Stimulated activated naive CD4-positive, alpha-beta T cell treated with Interleukin-2 at 50 U/mL for 16 hours (primary cell): ENCODE data around the gene ZMYND19.
"Not testable (repeated sequence)": the region's sequence is repeated elsewhere in the genome, so short reads cannot be mapped to it uniquely, and the experiment has no call there.

ENCODE experiments used
- DNase-seq: peaks from one replicate; lab custom pipeline; 2025; lab: John Stamatoyannopoulos, UW

The ZMYND19 gene

DNA sequence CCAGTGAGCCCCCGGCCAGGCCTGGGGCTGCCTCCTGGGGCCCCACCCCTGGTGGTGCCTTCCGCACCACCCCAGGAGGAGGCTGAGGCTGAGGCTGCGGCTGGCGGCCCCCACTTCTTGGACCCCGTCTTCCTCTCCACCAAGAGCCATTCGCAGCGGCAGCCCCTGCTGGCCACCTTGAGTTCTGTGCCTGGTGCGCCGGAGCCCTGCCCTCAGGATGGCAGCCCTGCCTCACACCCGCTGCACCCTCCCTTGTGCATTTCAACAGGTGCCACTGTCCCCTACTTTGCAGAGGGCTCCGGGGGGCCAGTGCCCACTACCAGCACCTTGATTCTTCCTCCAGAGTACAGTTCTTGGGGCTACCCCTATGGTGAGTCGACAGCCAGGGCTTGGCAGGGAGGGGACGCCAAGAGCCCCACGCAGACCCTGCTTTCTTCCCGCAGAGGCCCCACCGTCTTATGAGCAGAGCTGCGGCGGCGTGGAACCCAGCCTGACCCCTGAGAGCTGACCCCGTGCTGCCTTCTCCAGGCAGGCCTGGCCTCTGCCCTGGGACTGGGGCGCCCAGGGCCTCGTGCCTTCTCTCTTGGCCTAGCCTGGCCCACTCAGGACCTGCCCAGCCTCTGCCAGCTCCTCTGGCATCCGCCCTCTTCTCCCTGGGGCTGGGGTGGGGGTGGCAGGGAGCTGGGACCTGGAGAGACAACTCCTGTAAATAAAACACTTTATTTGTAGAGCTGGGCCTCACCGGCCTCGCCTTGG, 24.5 kb upstream of the ZMYND19 start:
- DNase-seq = no peak

DNA sequence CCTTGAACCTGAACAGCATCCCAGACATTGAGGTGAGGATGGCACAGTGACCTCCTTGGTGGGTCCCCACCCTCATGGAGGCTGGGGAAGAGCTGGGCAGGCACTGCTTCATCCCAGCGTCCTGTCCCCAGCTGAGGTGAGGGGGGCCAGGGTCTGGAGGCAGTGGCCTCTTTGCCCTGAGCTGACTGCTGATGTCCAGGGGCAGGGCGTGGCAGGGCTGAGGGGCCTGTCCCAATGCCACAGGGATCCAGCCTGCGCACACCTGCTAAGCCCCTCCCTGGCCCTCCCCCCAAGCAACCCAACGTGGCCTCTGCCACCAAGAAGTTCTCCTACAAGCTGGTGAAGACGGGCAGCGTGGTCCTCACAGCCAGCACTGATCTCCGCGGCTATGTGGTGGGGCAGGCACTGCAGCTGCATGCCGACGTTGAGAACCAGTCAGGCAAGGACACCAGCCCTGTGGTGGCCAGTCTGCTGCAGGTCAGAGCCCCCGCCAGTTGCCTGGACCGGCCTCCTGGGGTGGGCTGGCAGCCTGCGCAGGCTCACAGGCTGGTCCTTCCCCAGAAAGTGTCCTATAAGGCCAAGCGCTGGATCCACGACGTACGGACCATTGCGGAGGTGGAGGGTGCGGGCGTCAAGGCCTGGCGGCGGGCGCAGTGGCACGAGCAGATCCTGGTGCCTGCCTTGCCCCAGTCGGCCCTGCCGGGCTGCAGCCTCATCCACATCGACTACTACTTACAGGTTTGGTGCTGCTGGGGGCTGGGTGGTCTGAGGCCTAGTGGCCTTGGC, 23.6 kb upstream of the ZMYND19 start:
- DNase-seq = no peak

DNA sequence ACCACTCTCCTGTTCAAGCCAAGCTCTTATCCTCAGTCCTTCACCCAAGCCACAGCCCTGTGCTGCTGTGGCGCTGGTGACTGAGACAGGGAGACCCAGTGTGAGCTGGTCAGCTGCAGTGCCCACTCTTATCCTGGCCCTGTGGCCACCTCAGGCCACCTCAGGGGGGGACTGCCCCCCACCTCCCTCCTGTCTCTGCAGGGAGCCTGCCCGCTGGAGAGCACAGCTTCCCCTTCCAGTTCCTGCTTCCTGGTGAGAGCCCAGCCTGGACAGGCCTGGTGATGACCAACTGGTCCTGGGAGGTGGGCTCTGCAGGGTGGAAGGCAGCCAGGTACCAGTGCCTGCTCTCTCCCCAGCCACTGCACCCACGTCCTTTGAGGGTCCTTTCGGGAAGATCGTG, 22.9 kb upstream of the ZMYND19 start:
- DNase-seq = no peak

DNA sequence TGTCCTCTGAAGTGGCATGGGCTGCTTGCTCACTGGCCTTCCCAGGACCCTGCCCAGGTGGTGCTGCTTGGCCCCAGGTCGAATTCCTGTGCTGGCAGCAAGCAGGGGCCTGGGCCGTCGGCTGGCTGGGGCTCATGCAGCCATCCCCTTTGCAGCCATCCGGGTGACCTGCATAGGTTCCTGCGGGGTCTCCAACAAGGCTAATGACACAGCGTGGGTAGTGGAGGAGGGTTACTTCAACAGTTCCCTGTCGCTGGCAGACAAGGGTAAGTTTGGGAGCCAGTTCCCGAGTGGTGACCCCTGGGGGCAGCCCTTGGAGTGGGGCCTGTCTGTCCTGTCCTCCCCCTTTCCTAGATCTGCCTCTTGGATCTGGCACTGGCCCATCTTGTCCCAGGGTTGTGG, 22.4 kb upstream of the ZMYND19 start:
- no peak for DNase-seq

DNA sequence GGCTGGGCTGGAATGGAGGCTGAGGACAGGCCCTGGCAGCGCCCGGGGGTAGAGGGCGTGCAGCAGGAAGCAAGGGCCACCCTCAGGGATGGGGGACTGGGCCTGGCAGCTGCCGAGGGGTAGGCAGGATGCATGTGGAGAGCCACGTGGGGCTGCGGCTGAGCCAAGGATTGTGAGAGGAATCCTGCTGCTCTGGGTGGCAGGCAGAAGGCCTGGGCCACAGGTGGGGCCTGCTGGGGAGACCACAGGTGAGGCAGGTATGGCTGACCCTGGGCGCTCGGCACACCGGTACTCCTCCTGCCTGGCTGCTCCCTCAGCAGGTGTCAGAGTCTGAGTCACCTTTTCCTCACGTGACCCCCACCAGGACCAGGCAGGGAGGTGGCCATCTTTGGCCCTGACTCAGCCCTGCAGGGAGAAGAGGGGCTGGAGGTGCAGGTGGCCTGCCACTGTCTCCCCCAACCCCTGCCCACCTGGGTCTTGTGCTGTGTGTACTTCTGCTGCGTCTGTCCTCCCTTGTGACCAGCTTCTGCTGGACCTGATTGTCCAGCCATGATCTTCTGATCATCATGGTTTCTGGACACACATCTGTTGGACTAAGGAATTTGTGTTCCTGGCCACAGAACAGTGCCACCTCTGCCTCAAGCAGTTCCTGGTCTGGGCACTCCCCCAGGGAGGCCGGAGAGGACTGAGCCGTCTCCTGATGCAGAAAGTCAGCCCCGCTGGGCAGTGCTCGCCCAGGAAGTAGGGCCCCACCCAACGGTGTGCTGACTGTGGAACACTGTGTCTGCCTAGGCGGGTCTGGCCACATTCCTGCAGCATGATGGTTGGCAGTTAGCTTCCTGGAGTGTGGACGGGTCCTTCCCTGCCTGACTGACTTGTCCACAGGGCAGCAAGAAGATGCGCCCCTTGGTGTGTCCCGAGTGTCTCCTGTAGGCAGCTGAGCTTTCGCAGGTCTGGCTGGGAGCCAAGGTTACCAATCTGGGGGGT, 21.6 kb upstream of the ZMYND19 start:
- DNase-seq = peak; percentile 25

DNA sequence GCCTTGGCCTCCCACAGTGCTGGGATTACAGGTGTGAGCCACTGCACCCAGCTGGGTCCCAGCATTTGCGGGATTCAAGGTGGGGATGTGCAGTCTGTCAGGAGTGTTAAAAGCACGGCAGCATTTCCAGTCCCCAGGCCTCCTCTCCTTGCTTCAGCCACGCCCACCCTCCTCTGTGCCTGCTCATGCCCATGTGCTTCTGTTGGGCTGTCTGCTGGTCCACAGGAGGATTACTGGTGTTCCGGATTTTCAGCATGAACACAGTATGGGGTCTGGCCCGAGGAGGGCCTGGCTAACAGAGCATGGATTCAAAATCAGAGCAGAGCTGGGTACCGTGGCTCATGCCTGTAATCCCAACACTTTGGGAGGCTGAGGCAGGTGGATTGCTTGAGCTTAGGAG, 20.6 kb upstream of the ZMYND19 start:
- DNase-seq = no peak

DNA sequence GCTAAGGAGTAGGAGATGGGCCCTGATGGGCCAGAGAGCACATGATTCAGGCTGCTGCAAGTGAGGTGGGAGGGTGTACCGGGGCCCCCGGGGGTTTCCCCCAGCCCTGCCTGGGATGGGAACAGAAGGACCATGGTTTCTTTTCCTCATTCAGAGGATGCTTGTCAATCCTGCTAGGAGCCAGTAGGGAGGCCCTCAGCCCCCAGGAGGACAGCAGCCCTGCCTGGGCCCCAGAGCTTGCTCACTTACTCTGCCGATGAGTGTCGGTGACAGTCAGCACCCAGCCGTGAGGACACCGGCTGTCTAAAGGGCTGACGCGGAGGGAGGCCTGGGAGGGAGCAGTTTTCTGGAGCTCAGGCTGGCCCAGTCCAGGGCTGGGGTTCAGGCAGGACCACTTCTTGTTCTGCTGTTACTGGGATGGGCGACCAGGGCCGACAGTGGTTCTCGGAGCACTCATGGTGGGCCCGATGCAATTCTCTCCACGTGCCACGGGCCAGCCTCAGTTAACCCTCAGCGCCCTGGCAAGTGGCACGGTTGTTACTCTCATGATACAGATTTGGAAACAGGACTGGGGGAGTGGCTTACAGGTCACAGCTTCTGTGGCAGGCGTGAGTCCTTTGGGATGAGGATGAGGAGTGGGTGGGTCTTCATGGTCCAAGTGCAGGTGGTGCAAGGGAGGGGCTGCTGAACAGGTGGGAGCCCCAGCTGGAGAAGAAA, 17.0 kb upstream of the ZMYND19 start:
- no peak for DNase-seq

DNA sequence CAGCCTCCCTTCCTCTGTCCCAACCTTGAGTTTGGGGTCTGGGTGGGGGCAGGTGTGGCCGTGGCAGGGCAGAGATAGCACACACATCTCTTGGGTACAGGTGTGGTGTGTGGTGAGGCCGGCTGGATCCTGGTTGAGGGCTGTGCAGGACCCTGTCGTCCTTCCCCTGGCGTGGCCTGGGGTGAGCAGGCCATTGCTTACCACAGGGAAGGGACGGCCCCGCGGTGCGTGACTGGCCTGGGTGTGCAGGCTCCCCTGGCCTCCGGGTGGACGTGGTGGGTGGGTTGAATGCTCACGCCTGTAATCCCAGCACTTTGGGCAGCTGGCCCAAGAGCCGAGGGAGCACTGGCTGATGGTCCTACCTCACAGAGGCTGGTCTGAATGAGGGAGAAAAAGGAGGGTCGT, 16.4 kb upstream of the ZMYND19 start:
- DNase-seq = no peak

DNA sequence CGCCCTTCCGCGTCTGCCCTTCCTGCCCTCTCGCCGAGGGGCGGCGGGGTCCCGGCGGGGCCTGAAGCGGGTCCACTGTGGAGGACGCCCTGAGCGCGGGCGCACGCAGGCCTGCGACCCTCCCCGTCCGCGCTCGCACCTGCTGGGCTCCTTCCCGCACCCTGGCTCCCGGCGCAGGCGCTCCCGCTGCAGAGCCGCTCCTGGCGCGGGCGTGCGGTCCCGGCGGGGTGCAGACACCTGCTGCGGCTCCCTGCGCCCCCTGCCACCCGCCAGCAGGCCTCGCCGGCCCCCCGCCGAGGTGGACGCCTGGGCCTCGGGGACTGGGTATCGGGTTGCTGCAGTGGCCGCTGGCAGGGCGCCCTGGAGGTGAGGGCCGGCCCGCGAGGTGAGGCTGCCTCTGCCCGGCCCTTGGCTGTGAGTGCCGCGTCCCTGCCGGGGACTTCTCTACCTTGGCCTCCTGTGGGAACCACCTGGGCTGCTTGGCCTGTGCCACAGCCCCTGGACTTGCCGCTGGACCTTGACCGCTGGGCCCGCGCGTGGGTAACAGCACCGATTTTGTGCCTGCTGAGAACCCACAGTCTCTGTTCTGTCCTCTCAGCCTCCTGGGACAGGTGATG, 15.8 kb upstream of the ZMYND19 start:
- no peak for DNase-seq

DNA sequence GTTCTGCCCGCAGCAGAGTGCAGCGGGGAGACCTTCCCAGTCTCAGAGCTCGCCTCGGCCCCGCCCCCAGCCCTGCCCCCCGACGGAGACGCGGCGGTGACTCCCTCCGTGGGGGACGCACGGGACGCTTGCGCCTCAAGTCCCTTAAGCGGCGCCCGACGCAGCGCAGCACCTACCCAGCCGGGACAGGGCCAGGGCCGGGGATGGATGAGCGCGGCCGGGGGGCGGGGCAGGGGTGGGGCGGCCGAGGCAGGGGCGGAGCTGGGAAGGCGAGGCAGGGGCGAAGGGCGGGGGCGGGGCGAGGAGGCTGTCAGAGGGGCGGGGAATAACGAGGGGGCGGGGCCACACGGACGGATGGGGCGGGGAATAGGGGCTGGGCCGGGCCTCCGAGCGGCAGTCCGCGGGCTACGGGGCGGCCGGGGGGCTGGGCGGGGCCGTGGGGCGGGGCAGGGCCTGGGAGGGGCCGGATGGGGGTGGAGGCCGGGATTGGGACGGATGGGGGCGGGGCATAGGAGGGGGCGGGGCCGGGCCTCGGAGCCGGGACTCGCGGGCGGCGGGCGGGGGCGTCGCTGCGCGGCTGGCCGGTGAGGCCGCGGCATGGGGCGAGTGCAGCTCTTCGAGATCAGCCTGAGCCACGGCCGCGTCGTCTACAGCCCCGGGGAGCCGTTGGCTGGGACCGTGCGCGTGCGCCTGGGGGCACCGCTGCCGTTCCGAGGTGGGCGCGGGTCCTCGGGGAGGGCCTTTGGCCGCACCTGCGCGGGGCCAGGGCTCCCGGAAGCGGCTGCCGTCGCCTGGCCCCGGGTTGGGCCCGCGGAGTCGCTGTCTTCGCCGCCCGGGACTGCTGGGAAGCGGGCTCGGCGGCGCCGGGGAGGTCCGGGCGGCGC, 15.1 kb upstream of the ZMYND19 start, which contains the start of gene ARRDC1:
Gene ARRDC1 (plus strand): TSS at position 566 of the 884 bp plus-strand sequence. CDS start 32 bp downstream, at position 598.
- peak; percentile 95 for DNase-seq

DNA sequence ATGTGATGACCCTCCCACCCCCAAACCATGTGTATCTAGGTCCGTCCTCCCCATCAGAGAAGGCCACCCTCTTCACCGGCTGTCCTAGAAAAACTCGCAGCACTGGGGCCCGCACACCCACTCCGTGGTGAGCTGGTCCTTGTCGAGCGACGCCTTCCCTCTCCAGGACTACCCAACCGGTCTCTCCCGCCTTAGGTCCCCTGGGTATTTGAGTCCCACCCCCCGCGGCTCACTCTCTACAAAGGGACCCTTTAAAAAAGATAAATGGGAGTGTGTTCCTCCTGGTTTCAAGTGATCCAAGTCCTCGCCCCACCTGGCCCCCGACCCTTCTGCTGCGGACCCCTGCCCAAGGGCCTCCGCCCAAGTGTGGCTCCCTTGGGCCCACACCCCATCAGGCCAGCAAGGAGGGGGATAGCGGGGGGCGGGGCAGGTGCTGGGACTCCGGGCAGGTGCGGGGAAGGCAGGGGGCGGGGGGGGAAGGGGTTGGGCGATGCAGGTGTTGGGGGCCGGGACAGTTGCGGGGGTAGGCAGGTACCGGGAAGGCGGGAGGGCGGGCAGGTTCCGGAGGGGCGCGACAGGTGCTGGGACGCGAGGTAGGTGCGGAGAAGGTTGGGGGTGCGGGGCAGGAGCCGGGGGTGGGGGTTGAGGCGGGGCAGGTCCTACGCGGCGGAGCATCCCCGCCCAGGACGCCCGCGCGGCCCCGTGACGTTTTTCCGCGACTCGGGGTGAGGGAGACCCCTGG, 14.2 kb upstream of the ZMYND19 start:
- DNase-seq = no peak

DNA sequence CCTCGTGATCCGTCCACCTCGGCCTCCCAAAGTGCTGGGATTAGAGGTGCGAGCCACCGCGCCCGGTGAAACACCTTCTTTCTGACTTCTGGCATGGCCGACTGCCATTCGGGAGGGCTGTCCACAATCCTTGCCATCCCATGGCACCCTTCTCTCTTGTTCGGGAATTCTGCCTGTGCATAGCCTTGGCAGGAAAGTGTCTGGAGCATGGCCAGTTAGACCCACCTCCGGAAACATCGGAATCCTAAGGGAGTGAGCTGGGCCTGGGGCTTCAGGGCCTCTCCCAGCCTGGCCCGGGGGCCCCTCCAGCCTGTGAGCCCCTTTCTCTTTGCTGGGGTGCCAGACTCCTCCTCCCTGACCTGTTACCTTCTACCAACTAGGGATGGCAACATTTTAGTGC, 13.6 kb upstream of the ZMYND19 start:
- no peak for DNase-seq

DNA sequence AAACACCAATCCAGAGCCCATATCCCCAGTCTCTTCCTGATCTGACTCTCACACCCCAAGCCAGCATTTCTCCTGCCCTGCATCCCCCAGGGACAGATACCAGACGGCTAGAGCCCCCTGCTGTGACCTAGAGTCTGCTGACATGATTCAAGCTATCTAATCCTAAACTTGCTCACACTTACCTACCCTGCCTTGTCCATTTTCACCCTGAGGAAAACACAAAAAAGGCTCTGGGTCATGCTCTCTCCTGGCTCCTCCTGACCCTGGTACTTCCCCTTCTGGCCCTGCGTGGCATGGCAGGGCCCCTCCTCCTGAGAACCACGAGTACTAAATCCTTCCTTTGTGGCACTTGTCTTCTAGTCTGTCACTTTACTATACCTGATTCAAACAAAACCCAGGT, 12.3 kb upstream of the ZMYND19 start:
- DNase-seq = no peak

DNA sequence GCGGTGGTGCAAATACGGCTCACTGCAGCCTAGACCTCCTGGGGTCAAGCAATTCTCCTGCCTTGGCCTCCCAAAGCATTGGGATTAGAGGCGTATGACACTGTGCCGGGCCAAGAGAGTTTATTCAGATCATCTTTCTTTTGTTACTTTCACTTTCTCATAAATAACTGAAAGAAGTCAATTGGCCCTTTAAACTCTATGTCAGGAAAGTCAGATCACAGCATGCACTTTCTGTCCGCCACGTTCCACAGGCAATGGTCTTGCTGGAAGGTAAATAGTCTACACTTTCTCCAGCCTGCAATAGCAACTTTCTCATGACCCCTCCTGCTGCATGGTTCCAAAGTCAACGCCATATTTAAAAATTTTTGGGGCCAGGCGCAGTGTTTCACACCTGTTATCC, 8.6 kb upstream of the ZMYND19 start:
- DNase-seq = no peak

DNA sequence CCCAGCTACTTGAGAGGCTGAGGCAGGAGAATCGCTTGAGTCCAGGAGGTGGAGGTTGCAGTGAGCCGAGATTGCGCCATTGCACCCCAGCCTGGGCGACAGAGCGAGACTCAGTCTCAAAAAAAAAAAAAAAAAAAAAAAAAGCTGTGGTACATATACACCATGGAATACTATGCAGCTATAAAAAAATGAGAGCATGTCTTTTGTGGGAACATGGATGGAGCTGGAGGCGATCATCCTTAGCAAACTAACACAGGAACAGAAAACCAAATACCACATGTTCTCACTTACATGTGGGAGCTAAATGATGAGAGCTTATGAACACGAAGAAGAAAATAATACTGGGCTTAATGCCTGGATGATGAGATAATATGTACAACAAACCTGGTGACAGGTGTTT, 6.3 kb upstream of the ZMYND19 start:
- DNase-seq = not testable (repeated sequence)

DNA sequence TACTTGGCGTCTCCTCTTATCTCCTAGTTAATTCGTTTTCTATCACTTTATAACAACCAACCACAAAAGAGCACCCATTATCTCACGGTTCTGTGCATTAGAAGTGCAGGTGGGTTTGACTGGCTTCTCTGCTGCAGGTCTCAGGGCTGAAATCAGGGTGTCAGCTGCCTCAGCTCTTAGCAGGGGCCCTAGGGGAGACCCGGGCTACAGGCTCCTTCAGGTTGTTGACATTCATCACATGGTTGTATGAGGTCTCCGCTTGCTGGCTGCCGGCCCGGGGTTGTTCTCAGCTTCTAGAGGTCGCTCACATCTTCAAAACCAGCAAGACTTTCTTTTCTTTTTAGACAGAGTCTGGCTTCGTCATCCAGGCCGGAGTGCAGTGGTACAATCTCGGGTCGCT, 2.9 kb upstream of the ZMYND19 start:
- no peak for DNase-seq

DNA sequence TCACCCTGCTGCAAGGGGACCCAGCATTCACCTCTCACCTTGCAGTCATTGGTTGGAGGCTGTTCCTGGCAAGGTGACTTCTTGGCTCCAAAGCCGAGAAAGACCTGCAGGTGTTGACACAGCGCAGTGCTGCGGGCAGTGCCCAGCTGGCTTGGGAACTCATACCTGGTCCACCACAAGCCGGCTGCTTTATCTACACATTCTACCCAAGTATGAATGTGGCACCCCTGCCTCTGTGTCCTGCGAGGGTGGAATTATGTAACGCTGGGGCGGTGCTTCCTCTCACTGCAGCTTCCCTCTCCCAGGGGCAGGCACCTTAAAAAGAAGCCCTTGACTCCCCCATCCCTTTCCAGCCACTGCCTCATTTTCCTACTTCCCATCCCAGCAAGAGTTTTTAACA, 2.5 kb upstream of the ZMYND19 start:
- no peak for DNase-seq

DNA sequence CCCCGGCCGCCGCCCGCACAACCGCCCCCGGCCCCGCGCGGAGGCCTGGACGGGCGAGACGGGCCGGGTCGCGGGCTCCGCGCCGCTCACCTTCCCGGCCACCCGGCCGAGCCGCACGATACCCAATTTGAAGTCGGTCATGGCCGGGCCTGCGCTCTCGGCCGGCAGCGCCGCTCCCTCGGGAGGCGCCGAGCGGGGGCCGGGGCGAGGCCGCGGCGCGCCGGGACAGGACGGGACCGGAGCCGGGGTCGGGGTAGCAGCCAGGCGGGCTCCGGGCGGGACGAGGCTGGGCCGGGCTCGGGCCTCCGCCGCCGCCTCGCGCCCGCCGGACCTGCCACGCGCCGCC, 216 bp downstream of the ZMYND19 start:
- no peak for DNase-seq

DNA sequence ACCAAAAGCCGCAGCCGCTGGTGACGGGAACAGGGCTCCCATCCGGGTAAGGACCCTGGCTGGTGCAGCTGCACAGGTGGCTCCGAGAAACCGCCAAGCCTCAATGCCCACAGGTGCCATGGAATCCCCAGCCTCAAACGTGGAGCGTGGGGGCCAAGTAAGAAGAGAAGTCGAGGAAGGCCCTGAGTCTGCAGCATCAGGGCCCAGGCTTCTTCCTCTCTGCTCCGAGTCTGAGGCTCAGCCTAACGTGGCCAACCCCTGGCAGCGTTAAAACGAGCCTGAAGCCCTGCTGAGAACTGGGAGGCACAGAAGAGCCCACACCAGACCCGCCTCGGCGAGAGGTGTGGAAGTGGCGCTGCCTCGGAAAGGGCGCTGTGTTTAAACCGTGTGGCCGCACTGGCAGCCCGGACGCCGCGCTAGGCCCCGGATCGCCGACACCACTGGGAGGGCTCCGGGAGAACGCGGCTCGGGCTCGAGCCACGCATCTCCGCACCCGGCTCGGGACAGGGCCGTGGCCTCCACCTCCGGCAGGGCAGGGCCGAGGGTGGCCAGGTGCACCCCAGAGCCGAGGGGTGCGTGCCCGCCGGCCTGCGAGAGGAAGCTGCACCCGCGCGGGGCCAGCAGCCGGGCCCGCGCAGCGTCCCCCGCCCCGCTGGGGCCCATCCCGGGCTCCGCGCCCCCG, 730 bp downstream of the ZMYND19 start:
- no peak for DNase-seq
